T-helper 2 cell treated with Interferon-gamma antibody and Interleukin-4, amounts not matched to agents 100 ng/mL and 5 ng/mL, for 36 hours (primary cell): Measurements from ENCODE around the gene CCL14. TPM values are rescaled to one million over a fixed set of nuclear protein-coding genes. Genes with fewer than 3 reads are reported as not detected.
"Not testable (repeated sequence)": the region's sequence is repeated elsewhere in the genome, so short reads cannot be mapped to it uniquely, and the experiment has no call there.

ENCODE experiments used
- intact Hi-C: fragments of 100-400 bp; cut with micrococcal nuclease; formaldehyde crosslinking; loops from one replicate; pipeline ENCODE4 v1.15.1; 2023
- total RNA-seq: library from RNA; stranded (reverse); gene quantifications from 2 replicates; pipeline ENCODE4 v1.2.3, GENCODE V29; 2022

Gene CCL14
- total RNA-seq = not detected in 2 replicates

DNA sequence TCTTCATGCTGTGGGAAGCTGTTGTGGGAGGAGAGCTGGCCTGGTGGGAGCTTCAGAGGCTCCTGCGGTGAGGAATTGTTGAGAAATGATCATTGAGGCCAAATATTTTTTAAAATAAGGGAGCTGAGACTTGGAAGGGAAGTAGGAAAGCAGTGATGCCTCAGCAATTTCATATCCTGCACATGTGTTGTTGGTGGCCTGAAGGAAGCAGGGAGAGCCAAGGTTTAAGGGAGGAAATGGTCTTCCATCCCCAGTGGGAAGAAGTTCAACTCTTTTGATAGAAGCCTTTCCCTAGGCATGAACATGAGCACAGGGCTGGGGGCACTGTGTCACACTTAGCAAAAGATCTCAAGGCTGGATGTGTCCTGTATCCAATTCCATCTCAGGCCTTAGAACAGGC lies at the start of gene CCL14:
Gene CCL14 (minus strand): TSS at position 87 of the 400 bp plus-strand sequence. CDS start 80 bp downstream, at position 7.
- intact Hi-C loops = no loop called here

GRCh38 chr17:36036235-36036634 lies 49.7 kb upstream of the CCL14 start:
- intact Hi-C loops = no loop called here

DNA sequence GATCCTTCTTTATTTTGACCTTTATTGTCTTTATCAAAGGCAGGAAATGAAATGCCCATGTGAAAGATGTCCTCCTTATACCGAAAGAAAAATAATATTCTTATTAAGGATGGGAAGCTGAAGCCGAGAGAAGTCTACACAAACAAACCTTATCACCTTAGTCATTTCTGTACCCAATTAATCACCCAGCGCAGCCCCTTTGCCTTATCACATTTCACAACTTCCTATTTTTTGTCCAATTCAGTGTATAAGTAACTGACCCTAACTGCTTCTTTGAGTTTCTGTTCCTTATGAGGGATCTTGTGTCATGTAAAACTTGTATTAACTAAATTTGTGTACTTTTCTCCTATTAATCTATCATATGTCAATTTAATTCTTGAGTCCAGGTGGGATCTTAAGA lies 47.6 kb upstream of the CCL14 start:
- intact Hi-C loops = no loop called here

DNA sequence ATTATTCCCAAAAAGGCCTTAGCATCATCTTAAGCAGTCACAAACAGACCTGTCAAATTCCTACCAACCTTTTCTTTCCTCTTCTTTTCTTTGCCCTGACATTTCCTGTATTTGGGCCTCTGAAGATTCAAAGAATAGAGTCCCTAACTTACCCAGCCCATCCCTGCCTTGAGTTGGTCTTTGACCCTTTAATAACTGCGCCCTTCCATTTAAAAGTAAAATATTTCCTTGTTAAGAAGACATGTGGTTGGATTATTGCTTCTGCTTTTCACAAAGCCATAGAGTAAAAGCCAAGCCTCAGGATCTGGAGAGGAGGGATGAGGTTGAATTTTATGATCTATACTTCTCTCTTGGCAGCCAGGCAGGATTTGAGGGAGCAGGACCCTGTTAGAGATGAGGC lies 44.4 kb upstream of the CCL14 start:
- intact Hi-C loops = no loop called here

DNA sequence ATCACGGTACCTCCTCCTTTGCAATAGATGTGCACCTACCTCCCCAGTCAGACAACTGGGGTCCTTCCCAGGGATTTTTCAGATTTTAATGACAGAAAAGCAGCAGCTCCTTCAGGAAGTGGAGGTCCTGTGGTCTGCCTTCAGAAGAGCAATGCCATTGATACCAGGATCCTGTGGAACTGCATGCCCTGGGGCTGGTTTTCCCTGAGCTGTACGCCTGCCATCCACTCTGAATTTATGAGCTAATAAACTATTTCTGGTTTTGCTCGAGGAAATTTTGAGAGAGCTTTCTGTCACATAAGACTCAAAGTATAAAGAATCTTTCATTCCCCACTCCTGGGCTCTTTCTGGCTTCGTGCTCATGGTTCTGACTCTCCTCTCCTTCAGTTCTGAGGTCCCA lies 41.2 kb upstream of the CCL14 start:
- intact Hi-C loops = no loop called here

- intact Hi-C loops = no loop called here
Measured at GRCh38 chr17:36024106-36024869, 37.8 kb upstream of the CCL14 start.

GRCh38 chr17:36019423-36019822 lies 32.9 kb upstream of the CCL14 start:
- intact Hi-C loops = no loop called here

- intact Hi-C loops = no loop called here
Measured at GRCh38 chr17:36017799-36018198, 31.3 kb upstream of the CCL14 start, which contains the start of gene CCL23. Gene CCL23 (minus strand): TSS chr17:36017972. CDS start chr17:36017897, 75 bp downstream.

GRCh38 chr17:36016555-36016954 lies 30.0 kb upstream of the CCL14 start:
- intact Hi-C loops = no loop called here

DNA sequence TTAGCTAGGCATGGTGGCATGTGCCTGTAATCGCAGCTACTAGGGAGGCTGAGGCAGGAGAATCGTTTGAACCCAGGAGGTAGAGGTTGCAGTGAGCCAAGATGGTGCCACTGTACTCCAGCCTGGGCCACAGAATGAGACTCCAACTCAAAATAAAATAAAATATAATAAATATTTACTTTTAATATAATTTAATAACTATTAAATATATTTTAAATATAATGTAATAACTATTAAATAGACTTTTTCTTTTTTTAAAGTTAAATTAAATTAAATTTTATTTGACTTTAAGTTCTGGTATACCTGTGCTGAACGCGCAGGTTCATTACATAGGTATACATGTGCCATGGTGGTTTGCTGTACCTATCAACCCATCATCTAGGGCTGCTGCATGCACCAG lies 29.4 kb upstream of the CCL14 start:
- intact Hi-C loops = not testable (repeated sequence)

DNA sequence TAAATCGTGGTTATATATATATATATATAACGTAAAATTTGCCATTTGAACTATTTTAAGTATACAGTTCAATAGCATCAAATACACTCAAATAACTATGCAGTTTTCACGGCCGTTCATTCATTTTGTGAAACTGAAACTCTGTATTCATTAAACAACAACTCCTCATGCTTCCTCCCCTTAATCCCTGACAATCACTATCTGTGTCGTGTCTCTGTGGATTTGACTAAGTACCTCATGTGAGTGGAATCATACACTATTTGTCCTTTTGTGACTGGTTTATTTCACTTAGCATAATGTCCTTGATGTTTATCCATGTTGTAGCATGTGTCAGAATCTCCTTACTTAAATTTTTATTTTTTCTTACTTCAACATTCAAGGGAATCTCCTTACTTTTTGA lies 28.4 kb upstream of the CCL14 start:
- intact Hi-C loops = no loop called here

GRCh38 chr17:36011201-36011600 lies 24.7 kb upstream of the CCL14 start:
- intact Hi-C loops = no loop called here

GRCh38 chr17:36008998-36009665 lies 22.6 kb upstream of the CCL14 start:
- intact Hi-C loops = no loop called here

GRCh38 chr17:36004594-36005108 lies 18.1 kb upstream of the CCL14 start:
- intact Hi-C loops = no loop called here

GRCh38 chr17:36002631-36003030 lies 16.1 kb upstream of the CCL14 start:
- intact Hi-C loops = no loop called here

DNA sequence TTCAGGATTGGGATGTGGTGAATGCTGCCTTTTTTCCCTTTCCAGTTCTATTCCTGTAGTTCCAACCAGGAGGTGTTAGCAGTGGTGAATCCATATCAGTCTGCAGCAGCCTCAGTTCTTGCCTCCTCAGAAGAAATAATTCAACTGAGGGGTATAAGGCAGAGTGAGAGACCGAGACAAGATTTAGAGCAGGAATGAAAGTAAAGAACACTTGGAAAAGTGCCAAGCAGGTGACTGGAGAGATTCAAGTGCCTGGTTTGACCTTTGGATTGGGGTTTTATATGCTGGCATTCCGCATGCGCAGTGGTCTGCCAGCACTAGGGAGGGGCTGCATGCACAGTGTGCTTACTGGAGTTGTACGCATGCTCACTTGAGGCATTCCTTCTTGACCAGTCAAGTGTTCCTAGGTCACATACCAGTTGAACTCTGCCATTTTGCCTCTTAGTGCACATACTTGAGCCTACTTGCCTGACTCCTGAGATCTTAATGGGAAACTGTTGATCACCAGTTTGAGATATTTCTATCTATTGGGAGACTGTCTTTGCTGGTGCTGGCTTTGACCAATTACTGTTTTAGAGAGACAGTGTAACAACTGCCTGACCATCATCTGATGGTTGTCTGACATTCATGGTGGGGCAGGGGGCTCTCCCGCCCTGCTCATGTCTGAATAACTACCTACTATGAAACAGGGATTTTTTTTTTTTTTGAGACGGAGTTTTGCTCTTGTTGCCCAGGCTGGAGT lies 15.5 kb upstream of the CCL14 start:
- intact Hi-C loops = no loop called here

- intact Hi-C loops = no loop called here
Measured at GRCh38 chr17:36001110-36001771, 14.7 kb upstream of the CCL14 start, which contains the start of gene CCL15. Gene CCL15 (minus strand): TSS chr17:36001553. CDS start chr17:36001492, 61 bp downstream.

DNA sequence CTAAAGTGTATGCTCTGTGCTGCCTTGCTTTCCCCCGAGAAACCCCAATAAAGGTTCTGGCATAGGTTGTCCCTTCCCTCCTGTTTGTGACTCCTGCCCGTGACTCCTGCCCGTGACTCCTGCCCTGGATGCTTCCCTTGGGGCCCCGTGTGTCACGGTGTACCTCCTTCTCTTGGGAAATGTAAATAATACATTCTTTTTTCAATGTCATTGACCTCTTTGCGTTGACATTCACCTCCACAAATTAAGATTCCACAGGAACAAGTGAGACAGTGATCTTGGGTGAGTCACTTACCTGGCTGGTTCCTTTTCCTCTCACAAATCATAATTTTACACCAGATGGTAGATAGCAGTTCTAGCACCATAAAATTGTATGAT lies 14.2 kb upstream of the CCL14 start:
- intact Hi-C loops = no loop called here

- intact Hi-C loops = no loop called here
Measured at GRCh38 chr17:35998756-35999155, 12.2 kb upstream of the CCL14 start.

- intact Hi-C loops = no loop called here
Measured at GRCh38 chr17:35998018-35998545, 11.6 kb upstream of the CCL14 start.

DNA sequence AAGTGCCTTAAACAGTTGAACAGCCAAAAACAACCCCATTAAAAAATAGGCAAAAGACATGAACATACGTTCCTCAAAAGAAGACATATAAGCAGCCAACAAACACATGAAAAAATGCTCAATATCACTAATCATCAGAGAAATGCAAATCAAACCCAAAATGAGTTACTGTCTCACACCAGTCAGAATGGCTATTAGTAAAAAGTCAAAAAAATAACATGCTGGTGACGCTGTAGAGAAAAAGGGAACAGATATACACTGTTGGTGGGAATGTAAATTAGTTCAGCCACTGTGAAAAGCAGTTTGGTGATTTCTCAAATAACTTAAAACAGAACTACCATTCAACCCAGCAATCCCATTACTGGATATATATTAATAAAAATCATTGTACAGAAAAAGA lies 8.8 kb upstream of the CCL14 start:
- intact Hi-C loops = not testable (repeated sequence)
